PC-9 (cell line): ENCODE results near the gene PNPLA2. TPM values are rescaled to one million over a fixed set of nuclear protein-coding genes. Genes with fewer than 3 reads are reported as not detected.

Source experiments
- BruUV-seq: library from RNA; stranded (reverse); fragments of 400-500 nt; replicated peaks from 2 replicates; lab custom pipeline; 2021; lab: Mats Ljungman, UMichigan
- CTCF ChIA-PET: fragments of 300-600 bp; sonication (Branson Sonifier 250); formaldehyde crosslinking; loops from one replicate; lab custom pipeline; 2022; ENCODE audit warnings: antibody characterized with exemption; lab: Charles Lee
- POLR2A ChIA-PET: fragments of 300-600 bp; sonication (Branson Sonifier 250); formaldehyde crosslinking; loops from one replicate; lab custom pipeline; 2022; ENCODE audit warnings: antibody characterized with exemption; ENCODE audit not compliant: unreplicated experiment; lab: Charles Lee
- DNase-seq, 2 experiments: peaks; one replicate each; pipeline versions ENCODE4 v3.0.0 to v3.0.0-alpha.2; 2015 to 2022; ENCODE audit warnings: mixed read lengths in 1 of 2
- H2AFZ ChIP-seq: fragments of 200-600 bp; sonication (generic); 2 replicates; pipeline ENCODE4 v1.8.1; 2017; ENCODE audit warnings: antibody characterized with exemption
- H3F3A ChIP-seq: fragments of 200-600 bp; sonication (generic); 2 replicates; pipeline ENCODE4 v1.8.1; 2017; ENCODE audit warnings: antibody characterized with exemption, mild to moderate bottlenecking, low read depth; ENCODE audit not compliant: insufficient read depth
- H3K27ac ChIP-seq: fragments of 200-600 bp; sonication (generic); 2 replicates; pipeline ENCODE4 v1.6.1; 2016; ENCODE audit warnings: mixed run types
- H3K27me3 ChIP-seq: fragments of 200-600 bp; sonication (generic); 2 replicates; pipeline ENCODE4 v1.6.1; 2016; ENCODE audit warnings: low read depth, mixed run types; ENCODE audit not compliant: insufficient read depth
- H3K36me3 ChIP-seq: fragments of 200-600 bp; sonication (generic); 2 replicates; pipeline ENCODE4 v1.6.1; 2016; ENCODE audit warnings: low read depth, mixed run types
- H3K4me1 ChIP-seq: fragments of 200-600 bp; sonication (generic); replicated peaks from 2 replicates; pipeline ENCODE4 v1.6.1; 2016; ENCODE audit warnings: mixed run types; ENCODE audit not compliant: insufficient read depth
- H3K4me2 ChIP-seq: fragments of 200-600 bp; sonication (generic); 2 replicates; pipeline ENCODE4 v1.6.1; 2017; ENCODE audit warnings: mixed run types
- H3K4me3 ChIP-seq: fragments of 200-600 bp; sonication (generic); 2 replicates; pipeline ENCODE4 v1.6.1; 2016; ENCODE audit warnings: mixed run types
- H3K79me2 ChIP-seq: fragments of 200-600 bp; sonication (generic); 2 replicates; pipeline ENCODE4 v1.6.1; 2017; ENCODE audit warnings: low read depth, mixed run types
- H3K9me2 ChIP-seq: fragments of 200-600 bp; sonication (generic); 2 replicates; pipeline ENCODE4 v1.8.1; 2017; ENCODE audit warnings: mild to moderate bottlenecking; ENCODE audit not compliant: insufficient read depth
- H3K9me3 ChIP-seq: fragments of 200-600 bp; sonication (generic); 2 replicates; pipeline ENCODE4 v1.8.1; 2016; ENCODE audit warnings: low read depth; ENCODE audit not compliant: insufficient read depth
- H4K20me1 ChIP-seq: fragments of 200-600 bp; sonication (generic); 2 replicates; pipeline ENCODE4 v1.8.1; 2017; ENCODE audit not compliant: insufficient read depth
- EZH2 ChIP-seq: fragments of 200-600 bp; sonication (generic); IDR thresholded peaks from 2 replicates; pipeline ENCODE4 v1.8.0; 2017; ENCODE audit warnings: antibody characterized with exemption, low read depth
- intact Hi-C: fragments of 100-400 bp; cut with micrococcal nuclease; formaldehyde crosslinking; loops from one replicate; pipeline ENCODE4 v1.10.0; 2022; ENCODE audit not compliant: unreplicated experiment
- total RNA-seq: library from RNA; stranded (reverse); gene quantifications from 2 replicates; pipeline ENCODE4 v1.2.3, GENCODE V29; 2021
- TF ChIP-seq, protein P1 (sequence below): fragments of 200-600 bp; sonication (generic); conservative IDR thresholded peaks from 2 replicates; pipeline ENCODE4 v1.6.1; 2017; ENCODE audit warnings: mixed run types, antibody characterized with exemption, mild to moderate bottlenecking, moderate library complexity

Gene PNPLA2
- total RNA-seq, 1 experiment from 2014 or later, result 137 TPM

DNA sequence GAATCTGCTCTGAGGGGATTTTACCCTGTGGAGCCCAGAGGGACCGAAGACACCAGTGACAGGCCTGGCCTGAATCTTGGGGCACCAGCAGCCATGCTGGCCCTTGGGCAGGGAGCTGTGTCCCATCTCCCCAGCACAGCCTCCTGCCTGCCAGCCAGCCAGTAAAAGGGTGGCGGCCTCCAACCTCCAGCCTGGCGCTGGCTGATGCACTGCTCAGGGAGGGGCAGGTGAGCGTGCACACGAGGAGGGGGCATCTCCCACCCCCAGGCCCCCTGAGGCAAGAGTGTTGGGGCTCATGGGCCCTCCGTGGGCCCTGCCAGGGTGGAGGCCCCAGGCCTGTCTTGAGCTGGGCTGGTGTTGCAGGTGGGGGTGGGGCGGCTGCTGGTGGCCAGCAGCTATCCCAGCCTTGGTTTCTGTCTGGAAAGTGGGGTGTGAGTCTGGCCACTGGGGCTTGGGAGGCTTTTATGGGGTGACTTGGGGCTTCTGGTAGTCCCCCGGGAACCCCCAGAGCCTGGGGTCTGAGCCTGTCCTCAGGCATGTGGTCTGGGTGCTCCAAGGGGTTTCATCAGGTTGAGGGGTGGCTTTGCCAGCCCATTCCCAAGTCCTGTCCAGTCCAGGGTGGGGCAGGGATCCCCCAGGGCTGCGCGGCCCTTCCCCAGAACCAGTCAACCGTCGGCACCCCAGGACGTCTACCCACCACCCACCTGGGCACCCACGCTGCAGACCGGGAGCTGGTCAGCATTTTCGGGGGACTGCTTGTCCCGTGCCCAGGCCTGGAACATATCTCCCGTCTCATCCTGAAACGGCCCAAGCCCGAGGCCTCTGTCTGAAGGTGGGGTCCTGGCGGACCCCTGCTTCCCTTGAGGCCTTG, 41.8 kb downstream of the PNPLA2 start:
- H2AFZ ChIP-seq, result no peak overlapping the region
- POLR2A ChIA-PET, result no interaction called here
- no peaks in the 10 kb centered on the region for H3F3A ChIP-seq
- intact Hi-C loops, result no loop called here
- no peak for DNase-seq
- no peaks in the 10 kb centered on the region for H3K4me1 ChIP-seq
- CTCF ChIA-PET, result no interaction called here
- H3K27me3 ChIP-seq, result no peaks in the 10 kb centered on the region
- H3K9me3 ChIP-seq, result no peaks in the 10 kb centered on the region
- no peak for TF ChIP-seq EZH2
- TF ChIP-seq, protein P1, sequence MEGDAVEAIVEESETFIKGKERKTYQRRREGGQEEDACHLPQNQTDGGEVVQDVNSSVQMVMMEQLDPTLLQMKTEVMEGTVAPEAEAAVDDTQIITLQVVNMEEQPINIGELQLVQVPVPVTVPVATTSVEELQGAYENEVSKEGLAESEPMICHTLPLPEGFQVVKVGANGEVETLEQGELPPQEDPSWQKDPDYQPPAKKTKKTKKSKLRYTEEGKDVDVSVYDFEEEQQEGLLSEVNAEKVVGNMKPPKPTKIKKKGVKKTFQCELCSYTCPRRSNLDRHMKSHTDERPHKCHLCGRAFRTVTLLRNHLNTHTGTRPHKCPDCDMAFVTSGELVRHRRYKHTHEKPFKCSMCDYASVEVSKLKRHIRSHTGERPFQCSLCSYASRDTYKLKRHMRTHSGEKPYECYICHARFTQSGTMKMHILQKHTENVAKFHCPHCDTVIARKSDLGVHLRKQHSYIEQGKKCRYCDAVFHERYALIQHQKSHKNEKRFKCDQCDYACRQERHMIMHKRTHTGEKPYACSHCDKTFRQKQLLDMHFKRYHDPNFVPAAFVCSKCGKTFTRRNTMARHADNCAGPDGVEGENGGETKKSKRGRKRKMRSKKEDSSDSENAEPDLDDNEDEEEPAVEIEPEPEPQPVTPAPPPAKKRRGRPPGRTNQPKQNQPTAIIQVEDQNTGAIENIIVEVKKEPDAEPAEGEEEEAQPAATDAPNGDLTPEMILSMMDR, result no peak
- H4K20me1 ChIP-seq, result no peaks in the 10 kb centered on the region
- H3K4me3 ChIP-seq, result no peak overlapping the region
- no TSS peak for BruUV-seq
- H3K9me2 ChIP-seq, result no peaks in the 10 kb centered on the region
- H3K27ac ChIP-seq, result no peak overlapping the region
- H3K36me3 ChIP-seq, result no peaks in the 10 kb centered on the region
- H3K79me2 ChIP-seq, result no peaks in the 10 kb centered on the region
- no peak overlapping the region for H3K4me2 ChIP-seq

DNA sequence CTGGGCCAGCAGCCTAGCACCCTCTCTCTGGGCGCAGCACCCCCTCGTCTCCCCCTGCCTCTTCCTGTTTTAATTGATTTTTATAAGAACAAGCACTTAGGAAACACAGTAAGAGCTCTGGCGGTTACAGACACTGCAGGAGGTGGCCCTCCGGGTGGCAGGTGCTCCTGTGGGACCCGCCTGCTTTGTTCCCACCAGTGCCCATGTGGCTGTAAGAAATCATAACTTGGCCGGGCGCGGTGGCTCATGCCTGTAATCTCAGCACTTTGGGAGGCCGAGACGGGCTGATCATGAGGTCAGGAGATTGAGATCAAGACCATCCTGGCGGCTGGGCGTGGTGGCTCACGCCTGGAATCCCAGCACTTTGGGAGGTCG, 42.4 kb downstream of the PNPLA2 start:
- DNase-seq, result no peak
- Histone ChIP-seq H3K4me1 (no peaks in the 10 kb centered on the region), H2AFZ (no peak overlapping the region), H3K79me2 (no peaks in the 10 kb centered on the region), H3K4me2 (no peak overlapping the region), H3K9me3 (no peaks in the 10 kb centered on the region), H3K4me3 (no peak overlapping the region), H3K36me3 (no peaks in the 10 kb centered on the region), H3K27me3 (no peaks in the 10 kb centered on the region), H4K20me1 (no peaks in the 10 kb centered on the region; the same call in 1 of the 2 replicates), H3F3A (no peaks in the 10 kb centered on the region), H3K27ac (no peak overlapping the region), H3K9me2 (no peaks in the 10 kb centered on the region)
- intact Hi-C loops, result no loop called here
- ChIA-PET POLR2A (no interaction called here), CTCF (no interaction called here)
- no TSS peak for BruUV-seq
- TF ChIP-seq, protein P1, result no peak
- no peak for TF ChIP-seq EZH2

GRCh38 chr11:862081-862661, 43.5 kb downstream of the PNPLA2 start:
- H3K9me2 ChIP-seq, result no peaks in the 10 kb centered on the region
- H3K9me3 ChIP-seq, result no peaks in the 10 kb centered on the region
- no TSS peak for BruUV-seq
- H3K4me3 ChIP-seq, result no peak overlapping the region
- CTCF ChIA-PET, result no interaction called here
- TF ChIP-seq, protein P1, result no peak
- TF ChIP-seq EZH2, result no peak
- no peak overlapping the region for H2AFZ ChIP-seq
- H3K79me2 ChIP-seq, result no peaks in the 10 kb centered on the region
- no peaks in the 10 kb centered on the region for H3K27me3 ChIP-seq
- H3K36me3 ChIP-seq, result no peaks in the 10 kb centered on the region
- no peak overlapping the region for H3K27ac ChIP-seq
- intact Hi-C loops, result no loop called here
- H4K20me1 ChIP-seq, result no peaks in the 10 kb centered on the region; the same call in 1 of the 2 replicates
- POLR2A ChIA-PET, result no interaction called here
- H3K4me1 ChIP-seq, result no peaks in the 10 kb centered on the region
- H3K4me2 ChIP-seq, result no peak overlapping the region
- DNase-seq, result no peak
- H3F3A ChIP-seq, result no peaks in the 10 kb centered on the region
